ENCODE data around the gene DGCR8.

DNA sequence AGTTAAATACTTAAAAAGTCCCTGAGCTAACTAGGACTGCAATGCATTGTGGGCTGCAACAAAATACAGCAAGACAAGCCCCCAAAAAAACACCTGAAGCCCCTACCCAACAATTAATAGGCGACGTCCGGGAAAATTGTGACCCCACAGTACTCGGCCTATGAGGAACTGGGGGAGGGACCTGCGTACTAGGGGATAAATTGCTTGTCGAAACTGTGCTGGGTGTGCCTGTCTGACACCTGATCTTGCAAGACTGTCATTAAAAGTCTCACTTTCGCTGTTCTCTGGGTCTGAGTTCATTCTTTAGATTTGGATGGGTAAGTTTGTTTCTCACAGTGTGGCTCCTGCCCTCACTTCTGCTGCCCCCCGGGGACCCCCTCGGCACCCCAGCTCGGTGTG, 44.0 kb upstream of the DGCR8 start:
- TF ChIP-seq EZH2 (IDR thresholded peaks at IDR 0.05; ENCODE audit: low read depth) = no peak
- TF ChIP-seq, protein P1, sequence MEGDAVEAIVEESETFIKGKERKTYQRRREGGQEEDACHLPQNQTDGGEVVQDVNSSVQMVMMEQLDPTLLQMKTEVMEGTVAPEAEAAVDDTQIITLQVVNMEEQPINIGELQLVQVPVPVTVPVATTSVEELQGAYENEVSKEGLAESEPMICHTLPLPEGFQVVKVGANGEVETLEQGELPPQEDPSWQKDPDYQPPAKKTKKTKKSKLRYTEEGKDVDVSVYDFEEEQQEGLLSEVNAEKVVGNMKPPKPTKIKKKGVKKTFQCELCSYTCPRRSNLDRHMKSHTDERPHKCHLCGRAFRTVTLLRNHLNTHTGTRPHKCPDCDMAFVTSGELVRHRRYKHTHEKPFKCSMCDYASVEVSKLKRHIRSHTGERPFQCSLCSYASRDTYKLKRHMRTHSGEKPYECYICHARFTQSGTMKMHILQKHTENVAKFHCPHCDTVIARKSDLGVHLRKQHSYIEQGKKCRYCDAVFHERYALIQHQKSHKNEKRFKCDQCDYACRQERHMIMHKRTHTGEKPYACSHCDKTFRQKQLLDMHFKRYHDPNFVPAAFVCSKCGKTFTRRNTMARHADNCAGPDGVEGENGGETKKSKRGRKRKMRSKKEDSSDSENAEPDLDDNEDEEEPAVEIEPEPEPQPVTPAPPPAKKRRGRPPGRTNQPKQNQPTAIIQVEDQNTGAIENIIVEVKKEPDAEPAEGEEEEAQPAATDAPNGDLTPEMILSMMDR (conservative IDR thresholded peaks at IDR 0.05) = no peak

Measured in PC-9 (cell line).